Middle frontal gyrus (tissue), 1 donor: ENCODE measurements around the gene NFE2.
"Not testable (repeated sequence)": the region's sequence is repeated elsewhere in the genome, so short reads cannot be mapped to it uniquely, and the experiment has no call there.

ENCODE experiments used
- DNase-seq: peaks from one replicate; pipeline ENCODE4 v3.0.0-alpha.2; 2015; ENCODE audit warnings: low spot score; ENCODE audit errors: extremely low spot score

Gene NFE2

GRCh38 chr12:54284070-54284780, 16.6 kb downstream of the NFE2 start:
- not testable (repeated sequence) for DNase-seq

DNA sequence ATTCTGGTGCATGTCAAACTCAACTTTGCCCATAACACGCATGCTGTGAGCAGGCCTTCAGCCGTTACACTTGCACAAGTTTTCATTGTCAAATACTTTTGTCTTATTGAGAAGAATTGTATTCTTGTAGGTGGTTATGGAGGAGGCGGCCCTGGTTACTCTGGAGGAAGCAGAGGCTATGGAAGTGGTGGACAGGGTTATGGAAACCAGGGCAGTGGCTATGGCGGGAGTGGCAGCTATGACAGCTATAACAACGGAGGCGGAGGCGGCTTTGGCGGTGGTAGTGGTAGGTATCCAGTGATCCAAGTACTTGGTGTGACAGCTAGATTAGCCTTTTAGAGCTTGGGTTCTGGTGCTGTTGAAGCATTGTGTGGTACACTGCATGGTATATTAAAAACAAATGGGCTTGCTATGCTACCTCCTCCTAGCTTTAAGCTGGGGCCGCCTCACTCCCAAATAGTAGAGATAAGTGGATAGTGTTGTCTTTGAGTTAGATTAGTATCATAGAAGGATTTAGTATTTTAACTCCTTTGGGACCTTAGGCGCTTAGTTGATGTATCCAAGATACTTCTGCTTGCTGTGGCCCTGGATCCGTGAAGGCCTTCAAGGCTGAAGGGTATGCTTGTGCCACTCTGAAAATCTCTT, 17.7 kb downstream of the NFE2 start:
- DNase-seq, result no peak

DNA sequence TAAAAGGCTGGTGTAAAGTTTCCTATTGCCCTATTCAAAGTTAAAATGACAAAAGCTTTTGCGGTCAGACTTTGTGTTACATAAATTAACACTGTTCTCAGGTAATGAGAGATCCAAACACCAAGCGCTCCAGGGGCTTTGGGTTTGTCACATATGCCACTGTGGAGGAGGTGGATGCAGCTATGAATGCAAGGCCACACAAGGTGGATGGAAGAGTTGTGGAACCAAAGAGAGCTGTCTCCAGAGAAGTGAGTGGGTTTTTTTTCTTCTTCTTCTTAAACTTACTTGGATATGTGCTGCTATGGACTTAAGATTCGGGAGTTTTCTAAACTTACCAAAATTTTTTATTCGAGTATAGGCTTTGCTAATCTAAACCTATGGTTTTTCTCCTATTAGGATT, 19.1 kb downstream of the NFE2 start:
- DNase-seq, result not testable (repeated sequence)

DNA sequence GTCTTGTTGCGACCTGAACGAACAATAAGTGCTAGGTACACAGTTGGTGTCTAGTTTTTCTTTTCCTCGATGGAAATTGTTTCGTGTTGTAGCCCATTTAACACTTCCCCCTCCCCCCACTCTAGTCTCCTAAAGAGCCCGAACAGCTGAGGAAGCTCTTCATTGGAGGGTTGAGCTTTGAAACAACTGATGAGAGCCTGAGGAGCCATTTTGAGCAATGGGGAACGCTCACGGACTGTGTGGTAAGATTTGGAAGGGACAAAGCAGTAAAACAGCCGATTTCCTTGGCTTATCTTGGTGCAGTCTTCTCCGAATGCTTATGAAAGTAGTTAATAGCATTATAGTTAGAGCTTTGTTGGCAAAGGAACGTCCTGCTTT, 19.6 kb downstream of the NFE2 start:
- DNase-seq, result not testable (repeated sequence)

DNA sequence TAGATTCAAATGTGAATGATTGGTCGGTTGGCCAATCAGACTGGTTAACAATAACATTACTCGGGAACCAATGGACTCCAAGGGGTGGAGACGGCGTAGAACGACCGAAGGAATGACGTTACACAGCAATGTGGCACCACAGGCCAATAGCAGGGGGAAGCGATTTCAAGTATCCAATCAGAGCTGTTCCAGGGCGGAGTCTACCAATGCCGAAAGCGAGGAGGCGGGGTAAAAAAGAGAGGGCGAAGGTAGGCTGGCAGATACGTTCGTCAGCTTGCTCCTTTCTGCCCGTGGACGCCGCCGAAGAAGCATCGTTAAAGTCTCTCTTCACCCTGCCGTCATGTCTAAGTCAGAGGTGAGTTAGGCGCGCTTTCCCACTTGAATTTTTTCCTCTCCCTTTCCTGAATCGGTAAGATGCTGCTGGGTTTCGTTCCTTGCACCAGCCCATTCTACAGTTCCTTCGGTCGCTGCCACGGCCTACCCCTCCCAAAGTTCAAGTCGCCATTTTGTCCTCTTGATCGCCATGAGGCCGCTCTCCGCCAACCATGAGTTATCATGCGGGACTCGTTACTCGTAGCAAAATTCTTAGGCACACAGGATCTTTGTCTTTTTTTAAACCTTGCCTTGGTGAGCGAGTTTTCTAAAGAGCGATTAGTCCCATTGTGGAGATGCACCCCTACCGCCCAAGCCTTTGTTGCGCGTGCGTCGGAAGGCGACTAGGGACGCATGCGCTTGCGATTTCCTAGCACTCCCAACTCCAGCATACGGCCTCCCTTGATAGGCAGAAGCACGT, 20.2 kb downstream of the NFE2 start, which contains the start of gene HNRNPA1:
Gene HNRNPA1 (plus strand): TSS at position 259 of the 793 bp plus-strand sequence. CDS start 82 bp downstream, at position 341.
- DNase-seq, result peak; percentile 98

DNA sequence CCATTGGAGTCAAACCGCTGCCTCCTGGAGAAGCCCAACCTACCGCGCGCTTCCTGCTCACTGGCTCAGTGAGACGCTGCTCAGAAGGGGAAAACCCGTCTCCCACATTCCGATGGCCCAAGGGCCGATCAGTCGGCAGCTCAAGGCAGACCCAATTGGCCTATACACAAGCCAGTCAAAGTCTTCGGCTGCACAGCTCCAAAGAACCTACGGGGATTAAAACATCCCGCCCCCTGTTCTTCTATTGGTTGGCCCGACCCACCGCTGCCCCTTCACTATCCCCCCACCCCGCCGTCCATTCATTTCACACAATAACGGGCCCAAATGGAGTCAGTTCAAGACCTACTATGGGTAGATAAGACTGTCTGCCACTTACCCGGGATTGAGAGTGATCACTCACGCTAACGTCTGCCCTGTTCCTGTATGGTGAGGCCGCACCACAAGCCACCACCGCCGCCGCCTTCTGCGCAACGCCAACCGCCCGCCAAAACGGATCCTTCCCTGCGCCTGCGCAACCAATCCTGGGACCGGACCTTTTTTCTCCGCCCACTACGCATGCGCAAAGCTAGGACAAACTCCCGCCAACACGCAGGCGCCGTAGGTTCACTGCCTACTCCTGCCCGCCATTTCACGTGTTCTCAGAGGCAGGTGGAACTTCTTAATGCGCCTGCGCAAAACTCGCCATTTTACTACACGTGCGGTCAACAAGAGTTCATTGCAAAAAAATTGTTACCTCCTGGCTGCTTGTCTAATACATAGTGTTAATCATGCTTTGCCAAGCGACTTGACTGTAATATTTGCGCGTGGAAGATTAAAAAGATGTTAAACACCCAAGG, 21.0 kb downstream of the NFE2 start, which contains the start of gene CBX5:
Gene CBX5 (minus strand): TSS at position 491 of the 836 bp plus-strand sequence. CDS start 22,472 bp downstream, outside the sequence.
- DNase-seq, result peak; percentile 99

GRCh38 chr12:54279227-54279631, 21.6 kb downstream of the NFE2 start:
- DNase-seq, result no peak

DNA sequence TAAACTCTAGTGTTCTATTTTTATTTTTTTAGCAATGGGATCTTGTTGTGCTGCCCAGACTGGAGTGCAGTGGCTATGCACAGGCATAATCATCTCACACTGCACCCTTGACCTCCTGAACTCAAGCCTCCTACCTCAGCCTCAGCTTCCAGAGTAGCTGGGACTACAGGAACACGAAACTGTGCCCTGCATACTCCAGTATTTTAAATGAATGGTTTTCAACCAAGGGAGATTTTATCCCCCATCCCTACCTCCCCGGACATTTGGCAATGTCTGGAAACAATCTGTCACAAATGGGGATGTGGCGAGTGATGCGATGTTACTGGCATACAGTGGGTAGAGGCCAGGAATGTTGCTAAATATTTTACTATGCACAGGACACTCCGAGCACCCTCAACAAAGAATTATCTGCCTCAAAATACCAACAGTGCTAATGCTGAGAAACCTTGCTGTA, 23.0 kb downstream of the NFE2 start:
- no peak for DNase-seq

DNA sequence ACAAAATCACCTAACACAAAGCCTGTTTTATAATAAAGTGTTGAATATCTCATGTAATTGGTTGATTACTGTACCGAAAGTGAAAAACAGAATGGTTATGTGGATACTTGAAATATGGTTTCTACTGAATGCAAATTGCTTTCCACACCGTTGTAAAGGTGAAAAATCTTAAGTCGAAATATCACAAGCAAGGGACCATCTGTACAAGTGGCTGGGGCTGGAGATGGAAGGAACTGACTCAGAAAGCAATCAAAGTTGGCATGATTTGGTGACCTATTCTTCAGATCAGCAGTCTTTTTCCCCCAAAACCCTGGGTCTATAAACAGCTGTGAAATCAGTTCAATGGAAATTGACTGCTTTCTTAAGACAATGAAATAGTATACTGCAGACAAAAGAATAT, 24.4 kb downstream of the NFE2 start:
- no peak for DNase-seq

GRCh38 chr12:54273981-54274380, 26.8 kb downstream of the NFE2 start:
- DNase-seq, result no peak

DNA sequence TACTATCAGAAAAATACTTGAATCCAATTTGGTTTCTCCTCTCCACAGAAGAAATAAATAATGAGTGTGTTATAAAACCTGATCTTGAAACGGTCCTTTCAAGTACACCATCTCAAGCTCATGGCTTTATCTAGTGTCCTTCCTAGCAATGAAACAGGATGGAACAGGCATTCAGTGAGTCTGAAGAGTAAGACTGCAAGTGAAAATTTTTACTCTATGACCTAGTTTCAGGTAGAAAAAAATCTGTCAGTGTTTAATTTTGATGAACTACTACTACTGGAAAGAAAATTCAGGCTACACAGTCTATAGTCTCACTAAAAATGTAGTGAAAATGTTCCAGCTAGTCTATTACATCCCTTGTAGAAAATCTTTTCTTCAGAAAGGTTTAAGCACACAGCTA, 28.6 kb downstream of the NFE2 start:
- DNase-seq, result no peak

- DNase-seq, result no peak
These were observed 30.5 kb downstream of the NFE2 start for GRCh38 chr12:54270345-54270744.

DNA sequence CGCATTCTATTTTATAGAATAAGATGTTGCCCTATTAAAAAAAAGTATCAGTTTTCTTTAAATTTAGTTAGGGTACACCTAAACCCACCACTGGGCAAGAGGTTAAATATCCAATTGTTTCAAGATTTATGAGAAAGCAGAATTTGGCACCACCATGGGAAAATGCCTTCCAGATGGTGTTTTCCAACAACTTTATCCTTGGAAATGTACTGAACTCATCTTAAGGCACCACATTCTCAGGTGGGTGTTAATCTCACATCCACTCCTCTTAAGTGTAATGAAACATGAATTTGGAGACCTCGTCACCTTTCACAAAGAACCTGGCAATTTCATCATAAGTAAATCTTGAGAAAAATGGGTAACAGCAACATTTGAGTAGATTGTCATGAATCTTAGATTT, 34.0 kb downstream of the NFE2 start:
- no peak for DNase-seq

GRCh38 chr12:54265364-54265812, 35.4 kb downstream of the NFE2 start:
- DNase-seq, result no peak

DNA sequence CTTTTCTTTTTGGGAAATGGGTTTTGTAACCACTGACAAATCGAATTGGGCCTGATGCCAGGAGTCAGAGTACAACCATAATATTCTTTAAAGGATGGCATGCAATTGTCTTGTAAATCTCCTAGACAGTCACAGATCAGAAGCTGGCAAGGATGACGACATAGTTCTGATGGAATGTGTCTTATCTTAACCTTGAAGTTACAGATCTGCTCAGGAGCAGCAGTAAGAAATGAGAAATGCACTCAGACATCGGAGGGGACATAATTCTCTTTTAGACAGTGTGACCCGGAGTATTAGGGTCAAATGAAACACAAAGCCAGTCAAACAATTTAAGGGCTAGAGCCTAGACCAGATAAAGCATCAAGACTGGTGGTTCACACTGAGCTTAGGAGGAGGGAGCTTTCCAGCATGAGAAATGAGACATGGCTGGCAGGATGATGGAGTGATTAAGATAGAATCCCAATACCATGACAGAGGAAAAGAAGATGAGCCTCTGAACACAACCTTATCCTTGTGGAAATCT, 38.4 kb downstream of the NFE2 start:
- DNase-seq, result no peak

DNA sequence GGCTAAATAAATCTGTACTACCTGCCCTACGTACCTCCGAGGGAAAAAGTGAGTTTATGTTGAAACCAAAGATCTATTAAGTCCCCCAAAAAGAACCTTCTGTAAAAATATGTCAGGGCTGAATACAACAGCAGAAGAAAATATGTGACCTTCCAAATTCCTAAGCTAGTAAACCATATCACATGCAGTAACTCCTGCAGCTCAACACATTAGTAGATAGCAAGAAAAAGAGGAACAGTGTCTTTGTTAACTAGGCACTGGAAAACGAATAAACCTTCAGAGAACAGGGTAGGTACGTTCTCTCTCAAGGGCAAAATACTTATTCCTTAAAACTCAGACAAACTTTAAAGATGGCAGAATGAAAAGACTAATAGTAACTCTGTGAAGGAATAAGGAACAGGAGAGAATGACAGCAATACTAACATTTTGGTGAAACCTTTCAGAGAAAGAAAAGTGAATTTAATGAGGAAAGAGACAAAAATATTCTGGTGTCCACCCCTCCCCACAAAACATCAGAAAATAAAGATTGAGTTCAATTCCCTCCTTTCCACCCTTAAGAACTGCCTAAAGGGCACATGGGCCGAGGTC, 38.9 kb downstream of the NFE2 start:
- no peak for DNase-seq

GRCh38 chr12:54259194-54260011, 41.4 kb downstream of the NFE2 start:
- peak; percentile 84 for DNase-seq

DNA sequence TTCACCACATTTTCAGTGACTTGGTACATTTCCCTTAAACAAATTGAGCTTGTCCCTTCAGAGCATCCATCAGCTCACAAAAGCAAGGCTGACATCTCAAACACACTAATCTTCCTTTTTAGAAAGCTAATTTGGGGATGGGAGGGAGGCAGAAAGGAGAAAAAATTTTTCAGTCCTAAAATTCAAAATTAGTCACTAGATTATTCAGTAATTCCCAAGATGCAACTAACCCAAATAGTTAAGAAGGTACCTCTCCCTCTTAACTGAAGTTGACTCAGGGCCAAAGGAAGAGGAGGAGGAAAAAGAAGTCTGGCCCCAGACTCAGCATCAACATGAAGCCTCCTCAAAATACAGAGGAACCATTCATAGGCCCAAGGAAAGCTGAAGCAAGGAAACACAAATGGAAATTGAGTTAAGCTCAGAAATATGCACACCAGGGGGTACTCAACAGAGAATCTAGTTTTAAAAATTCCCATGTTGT, 42.6 kb downstream of the NFE2 start:
- no peak for DNase-seq

GRCh38 chr12:54257332-54257731, 43.5 kb downstream of the NFE2 start:
- no peak for DNase-seq
